A673 (cell line): ENCODE results near the gene PSORS1C1.

Experiments
- CTCF ChIP-seq: fragments of 300-800, 200-600 bp; sonication (generic); conservative IDR thresholded peaks from 2 replicates; pipeline ENCODE4 v1.5.1; 2017; ENCODE audit warnings: low read depth, mild to moderate bottlenecking, antibody characterized with exemption, low read length, moderate library complexity, mixed read lengths
- EZH2 ChIP-seq: fragments of 200-600 bp; sonication (generic); IDR thresholded peaks from 2 replicates; pipeline ENCODE4 v1.6.1; 2017; ENCODE audit warnings: borderline replicate concordance, low read depth, mild to moderate bottlenecking, mixed read lengths, antibody characterized with exemption, low read length; ENCODE audit not compliant: poor library complexity, severe bottlenecking

GRCh38 chr6:31125586-31126363 lies 11.2 kb downstream of the PSORS1C1 start:
- no peak for TF ChIP-seq EZH2
- TF ChIP-seq CTCF, result no peak
